ENCODE measurements around the gene PRTN3. TPM values are rescaled to one million over a fixed set of nuclear protein-coding genes. Genes with fewer than 3 reads are reported as not detected.
A peak's percentile ranks its signal among the peaks of the same experiment; 100 is the strongest.

PRTN3 gene
- total and polyA plus RNA-seq, 12 donors, result 0.20 to 0.40 (median 0.33) TPM; not detected in 8

DNA sequence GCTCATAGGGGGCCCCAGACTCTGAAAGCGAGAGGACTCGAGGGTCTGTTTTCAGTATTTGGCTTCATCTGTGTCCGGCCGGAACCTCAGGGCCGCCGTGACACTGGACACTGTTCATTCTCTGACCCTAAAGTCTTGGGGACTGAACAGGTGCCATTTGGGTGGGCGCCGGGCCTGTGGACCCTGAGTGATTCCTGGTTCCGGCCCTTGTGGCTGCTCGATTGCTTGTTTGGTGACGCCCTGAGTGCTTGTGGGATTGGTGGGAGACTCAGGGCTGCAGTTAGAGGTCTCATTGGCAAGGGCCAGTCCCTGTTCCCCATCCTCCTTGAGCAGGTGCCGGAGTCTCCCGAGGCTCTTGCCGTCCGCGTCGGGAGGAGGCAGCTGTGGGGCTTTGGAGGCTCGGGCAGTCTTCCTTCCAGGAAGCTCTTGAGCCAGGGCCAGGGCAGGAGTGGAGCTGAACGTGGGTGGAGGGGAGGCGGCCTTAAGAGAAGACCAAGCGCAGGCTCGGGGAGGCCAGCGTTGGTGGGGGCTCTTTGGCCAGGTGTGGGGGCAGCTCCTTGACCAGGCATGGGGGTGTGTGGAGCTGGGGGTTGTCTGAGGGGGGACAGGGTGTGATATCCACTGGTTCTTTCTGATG is 38.8 kb upstream of the PRTN3 start:
- Histone ChIP-seq H3K36me3 (replicated peaks in 1 of 2) (peaks cover 0 to 46% of the 10 kb centered on the region in 2 donors), H3K4me3 (peak overlapping the region in 1 of 4 donors; percentile 35), H3K4me1 (replicated peaks in 1 of 2) (peaks cover 40 to 56% of the 10 kb centered on the region in 2 donors), H3K27ac (peak overlapping the region in 3 of 5 donors; percentile 2 to 70 (median 67)), H3K27me3 (no peaks in the 10 kb centered on the region), H3K9me3 (replicated peaks in 1 of 3) (no peaks in the 10 kb centered on the region)
- intact Hi-C loops (cut with DNase I), result no loop called here
- peak in 6 of 7 donors; percentile 60 to 78 (median 65) for DNase-seq
- WGBS, 4 donors, result 26 to 37% (median 31%) methylated on average over 11 to 23 of the region's 23 CpGs
- TF ChIP-seq, protein P1, sequence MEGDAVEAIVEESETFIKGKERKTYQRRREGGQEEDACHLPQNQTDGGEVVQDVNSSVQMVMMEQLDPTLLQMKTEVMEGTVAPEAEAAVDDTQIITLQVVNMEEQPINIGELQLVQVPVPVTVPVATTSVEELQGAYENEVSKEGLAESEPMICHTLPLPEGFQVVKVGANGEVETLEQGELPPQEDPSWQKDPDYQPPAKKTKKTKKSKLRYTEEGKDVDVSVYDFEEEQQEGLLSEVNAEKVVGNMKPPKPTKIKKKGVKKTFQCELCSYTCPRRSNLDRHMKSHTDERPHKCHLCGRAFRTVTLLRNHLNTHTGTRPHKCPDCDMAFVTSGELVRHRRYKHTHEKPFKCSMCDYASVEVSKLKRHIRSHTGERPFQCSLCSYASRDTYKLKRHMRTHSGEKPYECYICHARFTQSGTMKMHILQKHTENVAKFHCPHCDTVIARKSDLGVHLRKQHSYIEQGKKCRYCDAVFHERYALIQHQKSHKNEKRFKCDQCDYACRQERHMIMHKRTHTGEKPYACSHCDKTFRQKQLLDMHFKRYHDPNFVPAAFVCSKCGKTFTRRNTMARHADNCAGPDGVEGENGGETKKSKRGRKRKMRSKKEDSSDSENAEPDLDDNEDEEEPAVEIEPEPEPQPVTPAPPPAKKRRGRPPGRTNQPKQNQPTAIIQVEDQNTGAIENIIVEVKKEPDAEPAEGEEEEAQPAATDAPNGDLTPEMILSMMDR (IDR thresholded peaks at IDR 0.05), result no peak
- TF ChIP-seq POLR2A (IDR thresholded peaks at IDR 0.05), result no peak

DNA sequence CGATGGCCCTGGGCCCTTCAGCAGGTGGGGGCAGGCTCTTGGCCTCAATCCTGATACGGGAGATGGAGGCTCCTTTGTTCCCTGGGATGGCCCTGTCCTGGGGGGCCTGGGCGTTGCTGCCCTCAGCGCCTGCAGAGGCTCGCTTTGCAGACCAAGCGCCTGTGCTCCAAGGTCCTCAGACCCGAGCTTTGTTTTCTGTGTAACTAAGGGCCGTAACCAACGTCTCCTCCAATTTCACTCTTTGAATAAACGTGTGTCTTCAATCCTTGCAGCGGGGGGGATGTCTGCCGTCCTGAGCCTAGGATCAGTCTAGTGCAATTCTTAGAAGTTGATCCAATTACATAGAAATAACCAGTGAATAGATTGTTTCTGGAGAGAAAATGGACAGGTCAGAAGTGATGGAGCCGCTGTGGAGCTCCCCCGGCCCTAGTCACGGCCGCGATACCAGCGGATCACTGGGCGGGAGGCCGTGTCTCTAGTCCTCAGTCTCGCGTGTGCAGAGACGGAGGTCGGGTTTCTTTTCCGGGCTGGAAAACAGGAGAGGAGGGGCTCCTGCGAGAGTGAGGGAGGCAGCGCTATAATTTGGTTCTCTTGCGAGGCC is 38.2 kb upstream of the PRTN3 start:
- intact Hi-C loops (cut with DNase I), result no loop called here
- no peak for DNase-seq
- Histone ChIP-seq H3K4me3 (peak overlapping the region in 1 of 4 donors; percentile 35), H3K27me3 (no peaks in the 10 kb centered on the region), H3K4me1 (replicated peaks in 1 of 2) (peaks cover 40 to 56% of the 10 kb centered on the region in 2 donors), H3K27ac (peak overlapping the region in 2 of 5 donors; percentile 67 to 70), H3K36me3 (replicated peaks in 1 of 2) (peaks cover 0 to 53% of the 10 kb centered on the region in 2 donors), H3K9me3 (replicated peaks in 1 of 3) (no peaks in the 10 kb centered on the region)
- TF ChIP-seq, protein P1 (IDR thresholded peaks at IDR 0.05), result no peak
- TF ChIP-seq POLR2A (IDR thresholded peaks at IDR 0.05), result no peak
- WGBS, 4 donors, result 55 to 60% (median 57%) methylated on average over 18 to 28 of the region's 28 CpGs

DNA sequence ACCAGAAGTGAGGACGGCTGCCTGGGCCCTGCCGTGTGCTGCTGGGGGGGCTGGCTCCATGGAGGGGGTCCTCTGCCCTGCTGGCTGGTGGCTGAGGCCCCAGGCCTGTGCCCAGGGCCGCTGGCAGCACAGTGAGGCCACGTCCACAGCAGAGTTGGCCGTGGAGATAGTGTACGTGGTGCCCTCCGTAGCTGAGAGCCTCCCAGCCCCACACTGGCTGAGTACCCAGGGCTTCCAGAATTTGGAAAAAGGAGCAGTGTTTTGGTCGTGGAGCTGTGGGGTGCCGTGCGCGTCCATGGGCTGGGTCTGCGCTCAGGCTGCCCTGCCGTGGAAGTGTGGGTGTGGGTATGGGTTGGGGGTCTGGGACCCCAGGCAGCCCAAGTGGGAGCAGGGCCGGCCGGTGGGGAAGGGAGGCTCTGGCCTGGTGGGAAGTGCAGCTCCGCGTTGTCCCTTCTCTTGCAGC is 37.7 kb upstream of the PRTN3 start:
- intact Hi-C loops (cut with DNase I), result no loop called here
- no peaks in the 10 kb centered on the region for H3K27me3 ChIP-seq
- no peak overlapping the region for H3K4me3 ChIP-seq
- peaks cover 40 to 56% of the 10 kb centered on the region in 2 donors for H3K4me1 ChIP-seq (replicated peaks in 1 of 2)
- peaks cover 0 to 58% of the 10 kb centered on the region in 2 donors for H3K36me3 ChIP-seq (replicated peaks in 1 of 2)
- WGBS, 4 donors, result 75 to 93% (median 77%) methylated on average over 6 to 17 of the region's 17 CpGs
- DNase-seq, result no peak
- peak overlapping the region in 2 of 5 donors; percentile 30 to 70 for H3K27ac ChIP-seq
- no peak for TF ChIP-seq POLR2A (IDR thresholded peaks at IDR 0.05)
- TF ChIP-seq, protein P1 (IDR thresholded peaks at IDR 0.05), result no peak
- H3K9me3 ChIP-seq (replicated peaks in 1 of 3), result no peaks in the 10 kb centered on the region

DNA sequence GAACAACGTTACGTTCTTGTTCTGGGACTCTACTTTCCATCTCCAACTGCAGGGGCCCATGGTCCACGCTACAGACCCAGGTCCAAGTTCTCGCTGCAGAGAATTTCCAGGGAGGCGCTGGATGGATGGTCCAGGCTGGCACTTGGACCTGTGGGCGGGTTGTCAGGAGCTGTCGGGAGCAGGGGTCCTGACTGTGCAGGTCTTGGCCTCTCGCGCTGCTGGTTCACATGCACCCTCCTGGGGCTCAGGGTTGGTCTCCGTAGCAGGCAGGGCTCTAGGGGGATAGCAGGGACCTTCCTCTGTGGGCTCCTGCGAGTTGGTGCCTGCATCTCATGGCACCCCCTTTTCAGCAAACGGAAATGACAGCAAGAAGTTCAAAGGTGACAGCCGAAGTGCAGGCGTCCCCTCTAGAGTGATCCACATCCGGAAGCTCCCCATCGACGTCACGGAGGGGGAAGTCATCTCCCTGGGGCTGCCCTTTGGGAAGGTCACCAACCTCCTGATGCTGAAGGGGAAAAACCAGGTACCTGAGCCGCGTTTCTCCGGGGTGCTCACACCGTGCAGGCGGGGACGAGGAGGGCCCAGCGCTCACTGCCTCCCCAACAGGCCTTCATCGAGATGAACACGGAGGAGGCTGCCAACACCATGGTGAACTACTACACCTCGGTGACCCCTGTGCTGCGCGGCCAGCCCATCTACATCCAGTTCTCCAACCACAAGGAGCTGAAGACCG is 36.9 kb upstream of the PRTN3 start:
- Histone ChIP-seq H3K4me3 (no peak overlapping the region), H3K4me1 (replicated peaks in 1 of 2) (peaks cover 39 to 51% of the 10 kb centered on the region in 2 donors), H3K36me3 (replicated peaks in 1 of 2) (peaks cover 0 to 65% of the 10 kb centered on the region in 2 donors), H3K27me3 (no peaks in the 10 kb centered on the region), H3K9me3 (replicated peaks in 1 of 3) (no peaks in the 10 kb centered on the region), H3K27ac (peak overlapping the region in 1 of 5 donors; percentile 70)
- TF ChIP-seq, protein P1 (IDR thresholded peaks at IDR 0.05), result no peak
- no peak for TF ChIP-seq POLR2A (IDR thresholded peaks at IDR 0.05)
- intact Hi-C loops (cut with DNase I), result no loop called here
- DNase-seq, result peak in 2 of 7 donors; percentile 28 to 35
- whole genome bisulfite sequencing, 4 donors, result 40 to 82% (median 76%) methylated on average over 1 to 31 of the region's 31 CpGs

Measured in adrenal gland (tissue), 12 donors.